SJCRH30 (cell line): ENCODE measurements around the gene WDR7. TPM values are rescaled to one million over a fixed set of nuclear protein-coding genes. Genes with fewer than 3 reads are reported as not detected.
"Not testable (repeated sequence)": the region's sequence is repeated elsewhere in the genome, so short reads cannot be mapped to it uniquely, and the experiment has no call there.

Source experiments
- DNase-seq, 2 experiments: peaks; one replicate each; pipeline ENCODE4 v3.0.0-alpha.2; 2015 to 2020
- H3K27ac ChIP-seq: fragments of 250-450 bp; sonication (Bioruptor Pico); 2 replicates; pipeline ENCODE4 v1.5.1; 2020; ENCODE audit warnings: mild to moderate bottlenecking, moderate library complexity
- H3K27me3 ChIP-seq: fragments of 250-450 bp; sonication (Bioruptor Pico); 2 replicates; pipeline ENCODE4 v1.5.1; 2020; ENCODE audit warnings: mild to moderate bottlenecking, moderate library complexity
- H3K36me3 ChIP-seq: fragments of 250-450 bp; sonication (Bioruptor Pico); 2 replicates; pipeline ENCODE4 v1.5.1; 2020; ENCODE audit warnings: mild to moderate bottlenecking, moderate library complexity
- H3K4me1 ChIP-seq: fragments of 250-450 bp; sonication (Bioruptor Pico); 2 replicates; pipeline ENCODE4 v1.5.1; 2020; ENCODE audit warnings: mild to moderate bottlenecking, moderate library complexity
- H3K4me3 ChIP-seq: fragments of 250-450 bp; sonication (Bioruptor Pico); 2 replicates; pipeline ENCODE4 v1.5.1; 2020; ENCODE audit warnings: mild to moderate bottlenecking, moderate library complexity
- H3K9me3 ChIP-seq: fragments of 250-450 bp; sonication (Bioruptor Pico); replicated peaks from 2 replicates; pipeline ENCODE4 v1.5.1; 2020; ENCODE audit warnings: mild to moderate bottlenecking, moderate library complexity
- total RNA-seq: library from RNA; depleted of rRNA; stranded (reverse); fragments of >200 nt; shearing (Covaris generic); gene quantifications from 2 replicates; pipeline ENCODE4 v1.2.3, GENCODE V29; 2014

The WDR7 gene
- total RNA-seq, 1 experiment from 2014 or later = 9.8 TPM

DNA sequence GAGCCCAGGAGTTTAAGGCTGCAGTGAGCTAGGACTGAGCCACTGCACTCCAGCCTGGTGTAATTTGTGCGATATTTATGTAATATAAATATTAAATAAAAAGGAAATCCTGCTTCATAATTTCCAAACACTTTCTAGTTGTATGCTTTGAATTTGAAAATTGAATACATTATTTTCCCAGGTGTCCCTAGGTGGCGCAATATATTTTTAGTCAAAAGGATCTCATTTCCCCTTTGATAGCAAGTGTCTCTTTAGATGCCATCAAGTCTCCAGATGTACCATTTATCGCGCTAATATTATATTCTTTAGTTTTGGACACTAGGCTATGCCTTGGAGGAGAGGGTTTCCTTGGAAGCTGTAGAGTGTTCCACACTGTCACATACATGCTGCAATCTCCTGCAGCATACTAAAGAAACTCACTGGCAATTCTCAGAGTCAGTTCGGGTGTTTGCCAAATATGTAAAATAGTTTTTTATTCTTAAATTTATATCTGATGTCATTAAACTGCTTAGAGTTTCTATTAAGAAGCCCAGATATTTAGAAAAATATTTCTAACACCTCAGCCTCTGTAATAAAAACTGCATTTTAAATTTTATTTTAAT lies 5.6 kb upstream of the WDR7 start:
- Histone ChIP-seq H3K27me3 (no peaks in the 10 kb centered on the region), H3K27ac (no peak overlapping the region), H3K9me3 (no peaks in the 10 kb centered on the region), H3K36me3 (no peaks in the 10 kb centered on the region), H3K4me1 (no peaks in the 10 kb centered on the region), H3K4me3 (no peak overlapping the region)
- peak in 1 of 2 experiments; percentile 1 for DNase-seq

DNA sequence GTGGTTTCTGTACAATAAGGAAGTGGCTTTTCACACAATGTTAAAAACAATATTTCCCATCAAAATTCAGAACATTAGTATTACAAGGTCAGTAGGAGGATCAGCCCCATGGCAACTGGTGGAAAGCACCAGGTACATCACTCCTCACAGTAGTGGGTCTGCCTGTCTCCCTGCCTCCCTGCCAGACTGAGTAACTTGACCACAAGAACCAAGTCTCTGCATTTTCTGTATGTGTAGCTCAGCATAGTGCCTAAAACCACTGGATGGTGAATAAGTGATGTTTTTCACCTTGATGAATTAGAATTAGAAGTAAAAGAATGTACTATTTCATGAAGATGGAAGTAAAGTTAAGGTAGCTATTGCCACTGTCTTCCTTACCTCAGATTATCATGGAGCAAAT lies 4.1 kb upstream of the WDR7 start:
- no peak for DNase-seq
- Histone ChIP-seq H3K4me3 (no peak overlapping the region), H3K4me1 (no peaks in the 10 kb centered on the region), H3K27me3 (no peaks in the 10 kb centered on the region), H3K36me3 (no peaks in the 10 kb centered on the region), H3K27ac (no peak overlapping the region), H3K9me3 (no peaks in the 10 kb centered on the region)

DNA sequence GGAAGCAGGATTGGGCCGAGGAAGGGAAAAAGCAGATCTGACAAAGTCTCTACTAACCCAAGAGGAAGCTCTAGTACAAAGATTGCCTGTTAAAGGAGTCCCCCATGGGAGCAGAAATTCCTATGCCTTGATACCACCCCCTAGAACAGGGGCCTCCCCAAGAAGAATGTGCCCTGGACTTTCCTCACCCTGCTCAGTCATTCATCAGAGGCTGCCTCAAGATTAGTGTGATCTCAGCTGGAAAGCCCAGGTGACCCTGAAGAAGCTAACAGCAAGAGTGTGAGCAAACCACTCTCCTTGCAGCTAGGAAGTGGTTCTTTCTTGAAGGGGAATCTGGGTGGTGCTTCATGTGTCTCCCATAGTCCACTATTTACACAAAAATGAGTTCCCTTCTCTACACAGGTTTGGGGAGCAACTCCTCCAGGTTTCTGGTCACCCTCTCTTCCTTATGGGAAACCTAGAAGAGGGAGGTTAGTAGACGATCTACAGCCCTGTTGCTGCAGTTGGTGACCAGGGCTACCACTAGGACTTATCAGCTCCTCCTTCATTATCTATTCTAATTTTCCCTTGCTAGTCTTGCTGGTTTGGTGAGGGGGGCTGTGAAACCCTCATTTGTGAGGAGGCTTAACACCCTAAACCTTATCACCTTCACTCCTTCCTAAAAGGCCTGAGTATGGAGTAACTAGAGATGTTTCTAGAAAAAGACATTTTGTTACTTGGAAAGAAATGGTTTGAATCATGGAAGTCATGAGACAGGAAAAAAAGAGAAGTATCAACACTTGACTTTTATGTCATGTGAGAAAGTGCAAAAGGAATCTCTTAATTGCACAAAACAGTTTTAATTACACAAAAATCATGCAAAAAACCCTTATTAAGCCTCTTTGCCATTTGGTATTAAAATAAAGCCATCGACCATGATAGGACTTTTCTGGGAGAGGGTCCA lies 2.9 kb upstream of the WDR7 start:
- no peaks in the 10 kb centered on the region for H3K27me3 ChIP-seq
- H3K4me3 ChIP-seq = no peak overlapping the region
- H3K4me1 ChIP-seq = no peaks in the 10 kb centered on the region
- no peaks in the 10 kb centered on the region for H3K36me3 ChIP-seq
- no peaks in the 10 kb centered on the region for H3K9me3 ChIP-seq
- no peak for DNase-seq
- H3K27ac ChIP-seq = no peak overlapping the region

DNA sequence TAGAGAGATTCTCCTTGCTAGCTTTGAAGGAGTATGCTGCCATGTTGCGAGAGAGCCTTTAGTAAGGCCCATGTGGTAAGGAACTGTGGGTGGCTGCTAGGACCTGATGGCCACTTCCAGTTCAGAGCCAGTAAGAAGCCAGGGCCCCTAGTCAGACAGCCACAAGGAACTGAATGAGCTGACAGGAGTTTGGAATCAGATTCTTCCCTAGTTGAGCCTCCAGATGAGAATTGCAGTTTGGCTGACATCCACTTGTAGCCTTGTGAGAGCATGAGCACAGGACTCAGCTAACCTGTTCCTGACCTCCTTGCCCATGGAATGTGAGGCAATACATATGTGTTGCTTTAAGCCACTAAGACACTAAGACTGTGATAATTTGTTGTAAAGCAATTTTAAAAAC lies 1.2 kb upstream of the WDR7 start:
- Histone ChIP-seq H3K9me3 (no peaks in the 10 kb centered on the region), H3K4me1 (no peaks in the 10 kb centered on the region), H3K36me3 (no peaks in the 10 kb centered on the region), H3K4me3 (peak overlapping the region; percentile 91), H3K27ac (no peak overlapping the region), H3K27me3 (no peaks in the 10 kb centered on the region)
- DNase-seq = peak in 1 of 2 experiments; percentile 2

DNA sequence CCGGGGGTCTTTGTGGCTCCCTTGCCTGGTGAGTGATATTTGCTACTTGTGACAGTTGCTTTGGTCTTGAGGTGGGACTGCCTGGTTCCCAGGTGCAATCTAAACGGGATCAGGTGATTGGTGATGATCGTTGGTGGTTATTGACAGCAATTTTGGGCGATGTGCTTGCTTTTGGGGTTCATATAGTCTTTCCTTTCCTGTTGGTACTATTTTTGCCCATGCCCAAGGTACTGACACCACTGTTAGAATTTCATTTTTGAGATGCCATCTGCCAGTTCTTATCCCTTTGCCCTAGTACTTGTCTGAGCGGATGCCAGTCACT lies 573 bp downstream of the WDR7 start:
- no peak for DNase-seq
- H3K27ac ChIP-seq = no peak overlapping the region
- no peaks in the 10 kb centered on the region for H3K36me3 ChIP-seq
- peak overlapping the region; percentile 91 for H3K4me3 ChIP-seq
- no peaks in the 10 kb centered on the region for H3K27me3 ChIP-seq
- no peaks in the 10 kb centered on the region for H3K4me1 ChIP-seq
- H3K9me3 ChIP-seq = no peaks in the 10 kb centered on the region

DNA sequence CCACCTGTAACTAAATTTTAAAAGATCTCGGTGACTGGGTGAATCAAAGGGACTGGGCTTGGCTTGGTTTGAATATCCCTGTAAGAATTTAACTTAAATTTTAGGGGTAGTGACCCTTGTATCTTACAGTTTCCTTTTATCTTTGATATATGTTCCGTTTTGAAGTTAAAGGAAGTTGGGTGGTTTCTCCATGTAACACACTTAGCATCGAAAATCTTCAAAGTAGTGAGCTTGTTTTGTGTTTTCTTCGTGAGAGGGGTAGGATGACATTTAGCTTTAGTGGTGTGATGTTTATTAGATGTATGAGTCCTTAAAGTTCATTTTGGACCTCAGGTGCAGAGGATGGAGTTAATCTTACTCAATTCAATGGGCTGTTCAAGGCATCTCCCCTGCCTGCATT lies 1.6 kb downstream of the WDR7 start:
- no peaks in the 10 kb centered on the region for H3K9me3 ChIP-seq
- no peaks in the 10 kb centered on the region for H3K4me1 ChIP-seq
- no peaks in the 10 kb centered on the region for H3K36me3 ChIP-seq
- DNase-seq = no peak
- H3K4me3 ChIP-seq = no peak overlapping the region
- no peak overlapping the region for H3K27ac ChIP-seq
- no peaks in the 10 kb centered on the region for H3K27me3 ChIP-seq

DNA sequence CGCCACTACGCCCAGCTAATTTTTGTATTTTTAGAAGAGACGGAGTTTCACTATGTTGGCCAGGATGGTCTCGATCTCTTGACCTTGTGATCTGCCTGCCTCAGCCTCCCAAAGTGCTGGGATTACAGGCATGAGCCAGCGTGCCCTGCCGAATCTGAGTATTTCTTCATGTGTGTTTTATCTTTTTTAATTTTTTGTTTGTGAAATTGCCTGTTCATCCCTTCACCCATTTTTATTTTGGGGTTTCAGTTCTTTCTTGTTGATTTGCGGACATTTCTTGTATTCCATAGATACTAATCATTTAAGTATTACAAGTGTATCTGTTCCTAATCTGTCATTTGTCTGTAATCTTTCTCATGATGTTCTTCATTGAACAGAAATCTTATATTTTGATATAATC lies 3.1 kb downstream of the WDR7 start:
- not testable (repeated sequence) for DNase-seq, H3K36me3 ChIP-seq, H3K27ac ChIP-seq, H3K27me3 ChIP-seq, H3K4me1 ChIP-seq, H3K9me3 ChIP-seq, H3K4me3 ChIP-seq

DNA sequence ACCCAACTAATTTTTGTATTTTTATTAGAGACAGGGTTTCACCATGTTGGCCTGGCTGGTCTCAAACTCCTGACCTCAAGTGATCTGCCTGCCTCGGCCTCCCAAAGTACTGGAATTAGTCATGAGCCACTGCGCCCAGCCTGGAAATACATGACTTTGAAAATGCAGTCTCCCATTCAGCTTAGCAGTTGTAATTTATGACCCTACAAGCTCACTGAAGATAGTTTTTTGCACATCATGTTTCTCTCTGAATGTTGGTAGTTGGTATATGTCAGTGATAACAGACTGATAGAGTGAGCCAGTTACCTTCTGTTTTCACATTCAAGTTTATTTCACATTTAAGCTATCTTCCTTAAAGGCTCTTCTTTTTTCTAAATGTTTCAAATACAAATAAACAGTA lies 7.1 kb downstream of the WDR7 start:
- Histone ChIP-seq H3K36me3 (no peaks in the 10 kb centered on the region), H3K27ac (no peak overlapping the region), H3K27me3 (no peaks in the 10 kb centered on the region), H3K4me3 (no peak overlapping the region), H3K4me1 (no peaks in the 10 kb centered on the region), H3K9me3 (no peaks in the 10 kb centered on the region)
- no peak for DNase-seq

DNA sequence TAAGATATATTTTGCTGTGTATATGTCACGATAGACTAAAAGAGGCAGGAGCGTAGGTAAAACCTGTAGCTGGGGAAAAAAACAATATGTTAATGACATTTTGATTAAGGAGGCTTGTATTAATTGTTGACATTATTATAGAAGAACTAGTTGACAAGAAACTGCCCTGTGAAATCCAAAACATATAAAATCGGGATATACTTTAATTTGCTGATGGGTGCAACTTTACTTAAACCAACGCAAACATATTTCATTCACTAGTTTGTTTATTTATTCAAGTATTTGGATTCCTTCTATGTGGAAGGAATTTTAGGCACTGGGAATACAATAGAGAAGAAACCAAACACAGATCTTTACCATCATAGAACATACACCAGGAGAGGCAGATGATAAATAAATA lies 8.0 kb downstream of the WDR7 start:
- H3K27ac ChIP-seq = no peak overlapping the region
- H3K4me3 ChIP-seq = no peak overlapping the region
- no peaks in the 10 kb centered on the region for H3K27me3 ChIP-seq
- H3K4me1 ChIP-seq = no peaks in the 10 kb centered on the region
- no peaks in the 10 kb centered on the region for H3K9me3 ChIP-seq
- H3K36me3 ChIP-seq = no peaks in the 10 kb centered on the region
- no peak for DNase-seq

DNA sequence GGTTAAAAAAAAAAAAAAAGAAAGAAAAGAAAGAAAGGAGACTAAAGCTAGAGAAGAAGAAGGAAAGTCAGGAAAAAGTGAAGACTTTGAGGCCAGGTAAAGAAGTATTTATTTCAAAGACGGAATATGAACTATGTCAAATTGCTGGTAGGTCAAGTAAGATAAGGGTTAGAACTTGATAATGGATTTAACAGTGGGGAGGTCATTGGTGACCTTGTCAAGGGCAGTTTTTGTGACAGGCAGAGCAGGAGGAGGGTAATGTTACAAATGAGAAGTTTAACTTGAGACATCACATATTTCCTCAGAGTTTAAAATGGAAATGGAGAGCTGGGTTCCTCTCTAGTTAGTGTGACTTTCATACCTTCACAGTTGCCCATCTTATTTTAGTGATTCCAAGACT lies 9.5 kb downstream of the WDR7 start:
- no peak for DNase-seq
- H3K27me3 ChIP-seq = no peaks in the 10 kb centered on the region
- H3K4me3 ChIP-seq = no peak overlapping the region
- no peaks in the 10 kb centered on the region for H3K9me3 ChIP-seq
- no peak overlapping the region for H3K27ac ChIP-seq
- H3K4me1 ChIP-seq = no peaks in the 10 kb centered on the region
- H3K36me3 ChIP-seq = no peaks in the 10 kb centered on the region

DNA sequence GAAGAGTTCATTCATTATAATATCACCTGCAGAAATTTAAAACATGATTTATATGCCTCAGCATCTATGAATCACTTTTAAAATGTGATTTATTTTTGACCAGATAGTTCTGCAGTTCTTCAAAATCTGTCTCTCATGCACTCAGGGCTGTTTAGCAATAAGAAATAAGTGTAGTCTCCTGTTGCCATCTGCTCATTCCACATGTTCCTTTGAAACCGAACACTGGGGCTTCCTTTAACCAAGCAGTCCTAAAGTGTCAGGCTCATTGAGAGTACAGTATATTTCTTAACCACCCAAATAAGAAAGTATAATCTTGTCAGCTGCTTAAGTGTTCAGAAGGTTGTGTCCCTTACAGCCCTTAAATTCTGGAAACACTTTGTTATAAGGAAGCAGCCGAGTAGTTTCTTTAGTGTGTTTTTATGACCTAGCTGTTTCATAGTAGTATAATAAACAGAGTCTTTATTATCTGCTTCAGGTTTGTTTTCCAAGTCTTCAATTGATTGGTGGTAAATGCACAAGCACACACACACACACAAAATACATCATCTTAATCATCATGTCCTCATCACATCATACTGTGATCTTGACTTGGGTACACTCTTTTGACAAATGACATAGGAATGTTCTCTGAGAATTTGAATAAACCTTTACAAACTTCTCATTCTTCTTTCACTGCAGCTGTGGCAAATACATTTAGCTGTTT lies 10.4 kb downstream of the WDR7 start:
- H3K36me3 ChIP-seq = no peaks in the 10 kb centered on the region
- no peak for DNase-seq
- no peaks in the 10 kb centered on the region for H3K4me1 ChIP-seq
- H3K9me3 ChIP-seq = no peaks in the 10 kb centered on the region
- H3K27ac ChIP-seq = no peak overlapping the region
- no peaks in the 10 kb centered on the region for H3K27me3 ChIP-seq
- no peak overlapping the region for H3K4me3 ChIP-seq

DNA sequence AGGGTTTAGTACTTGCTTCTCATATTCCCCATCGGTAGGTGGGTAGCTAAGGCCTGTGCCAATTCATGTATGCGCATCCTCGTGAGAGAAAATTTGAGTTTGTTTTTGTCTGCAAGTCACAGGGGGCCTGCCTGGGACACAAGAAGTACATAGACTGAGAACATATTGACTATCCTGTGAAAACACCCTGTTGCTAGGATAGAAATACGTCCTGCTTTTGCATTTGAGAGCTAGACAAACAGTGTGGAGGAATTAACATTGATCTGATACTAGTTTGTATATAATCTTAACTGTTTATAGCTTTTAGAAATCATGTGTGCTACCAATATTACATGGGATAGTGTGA lies 10.9 kb downstream of the WDR7 start:
- Histone ChIP-seq H3K27ac (no peak overlapping the region), H3K4me1 (no peaks in the 10 kb centered on the region), H3K27me3 (no peaks in the 10 kb centered on the region), H3K4me3 (no peak overlapping the region), H3K9me3 (no peaks in the 10 kb centered on the region), H3K36me3 (no peaks in the 10 kb centered on the region)
- DNase-seq = no peak

DNA sequence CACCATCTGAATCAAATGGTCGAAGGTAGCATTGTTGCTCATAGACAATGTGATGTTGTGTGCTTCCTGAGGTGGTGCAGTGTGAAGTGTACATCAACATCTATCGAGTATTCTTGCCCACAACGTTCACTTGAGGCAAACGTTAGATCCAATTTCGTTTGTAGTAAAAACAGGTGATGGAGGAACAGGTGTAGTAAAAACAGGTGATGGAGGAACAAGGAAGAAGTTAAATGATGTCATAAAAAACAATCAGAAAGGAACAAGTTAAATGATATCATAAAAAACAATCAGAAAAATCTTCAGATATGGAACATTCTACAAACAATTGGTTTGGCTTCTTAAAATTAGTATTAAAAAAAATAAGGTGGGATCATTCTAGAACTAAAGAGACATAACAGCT lies 11.3 kb downstream of the WDR7 start:
- Histone ChIP-seq H3K4me1 (no peaks in the 10 kb centered on the region), H3K27ac (no peak overlapping the region), H3K36me3 (no peaks in the 10 kb centered on the region), H3K27me3 (no peaks in the 10 kb centered on the region), H3K4me3 (no peak overlapping the region), H3K9me3 (no peaks in the 10 kb centered on the region)
- DNase-seq = no peak

DNA sequence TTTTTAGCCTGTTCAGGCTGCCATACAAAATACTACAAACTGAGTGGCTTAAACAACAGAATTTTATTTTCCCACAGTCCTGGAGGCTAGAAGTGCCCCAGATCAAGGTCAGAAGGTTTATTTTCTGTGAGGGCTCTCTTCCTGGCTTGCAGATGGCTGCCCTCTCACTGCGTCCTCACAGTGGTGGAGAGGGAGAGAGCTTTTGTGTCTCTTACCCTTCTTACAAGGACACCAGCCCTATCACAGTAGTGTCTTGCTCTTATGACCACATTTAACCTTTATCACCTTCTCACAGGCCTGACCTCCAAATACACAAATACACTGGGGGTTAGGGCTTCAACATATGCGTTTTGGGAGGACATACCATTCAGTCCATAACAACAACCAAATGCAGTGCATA lies 11.7 kb downstream of the WDR7 start:
- H3K27ac ChIP-seq = no peak overlapping the region
- no peak overlapping the region for H3K4me3 ChIP-seq
- H3K9me3 ChIP-seq = no peaks in the 10 kb centered on the region
- no peaks in the 10 kb centered on the region for H3K4me1 ChIP-seq
- H3K27me3 ChIP-seq = no peaks in the 10 kb centered on the region
- DNase-seq = no peak
- H3K36me3 ChIP-seq = no peaks in the 10 kb centered on the region

DNA sequence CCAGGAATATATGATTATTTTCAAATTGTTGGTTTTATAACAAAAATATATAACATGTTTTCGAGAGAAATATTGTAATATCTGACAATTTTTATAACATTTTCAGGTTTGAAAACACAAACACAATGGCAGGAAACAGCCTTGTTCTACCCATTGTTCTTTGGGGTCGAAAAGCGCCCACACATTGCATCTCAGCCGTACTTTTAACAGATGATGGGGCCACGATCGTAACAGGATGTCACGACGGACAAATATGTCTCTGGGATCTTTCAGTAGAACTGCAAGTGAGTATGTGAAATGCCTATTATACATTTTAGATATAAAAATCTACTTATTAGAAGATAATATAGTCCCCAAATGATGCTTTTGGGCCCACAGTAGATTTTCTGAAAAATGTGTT lies 21.2 kb downstream of the WDR7 start:
- Histone ChIP-seq H3K36me3 (no peaks in the 10 kb centered on the region), H3K27ac (no peak overlapping the region), H3K4me3 (no peak overlapping the region), H3K9me3 (no peaks in the 10 kb centered on the region), H3K4me1 (no peaks in the 10 kb centered on the region), H3K27me3 (no peaks in the 10 kb centered on the region)
- DNase-seq = no peak
